GM23248 (cell line): ENCODE measurements around the gene KCNQ1OT1.

Source experiments
- EZH2 ChIP-seq: fragments of 200-600 bp; sonication (generic); IDR thresholded peaks from 2 replicates; pipeline ENCODE4 v1.6.1; 2018; ENCODE audit warnings: antibody characterized with exemption, mild to moderate bottlenecking; ENCODE audit not compliant: insufficient read depth, poor library complexity, severe bottlenecking
- EZH2phosphoT487 ChIP-seq: fragments of 200-600 bp; sonication (generic); IDR thresholded peaks from 2 replicates; pipeline ENCODE4 v1.6.1; 2018; ENCODE audit warnings: antibody characterized with exemption, moderate library complexity, mild to moderate bottlenecking, low read depth; ENCODE audit not compliant: insufficient read depth

- TF ChIP-seq EZH2 (no peak), EZH2phosphoT487 (no peak)
Observed at GRCh38 chr11:2612884-2613571, 86.8 kb downstream of the KCNQ1OT1 start.
